ENCODE results near the gene ANKUB1. TPM values are rescaled to one million over a fixed set of nuclear protein-coding genes. Genes with fewer than 3 reads are reported as not detected.
"Not testable (repeated sequence)": the region's sequence is repeated elsewhere in the genome, so short reads cannot be mapped to it uniquely, and the experiment has no call there.

ANKUB1 gene
- total RNA-seq, result 3.1 TPM
- long read RNA-seq, partial matches to known transcripts, result 0 of 61 reads
- long read RNA-seq, other reads (novel, unspliced or antisense), result 60 of 61 reads

GRCh38 chr3:149792452-149793270, at the start of gene ANKUB1:
ANKUB1 (minus strand) TSS chr3:149792554; CDS start chr3:149792366, 188 bp downstream.
- TF ChIP-seq CTCF (IDR thresholded peaks at IDR 0.05), result no peak
- Histone ChIP-seq H3K4me1 (no peaks in the 10 kb centered on the region), H3K27me3 (ENCODE audit: low read depth) (no peaks in the 10 kb centered on the region), H3K4me3 (no peak within 1 kb of the TSS), H3K9me3 (no peaks in the 10 kb centered on the region), H3K36me3 (no peaks in the 10 kb centered on the region), H3K27ac (no peak within 1 kb of the TSS)
- ATAC-seq, result no peak
- DNase-seq, result no peak
- intact Hi-C loops (cut with DNase I), result no loop called here

GRCh38 chr3:149839896-149840295, 47.5 kb upstream of the ANKUB1 start:
- Histone ChIP-seq H3K27ac (no peak overlapping the region), H3K4me3 (no peak overlapping the region), H3K27me3 (ENCODE audit: low read depth) (no peaks in the 10 kb centered on the region), H3K36me3 (no peaks in the 10 kb centered on the region), H3K9me3 (peaks cover 10% of the 10 kb centered on the region), H3K4me1 (no peaks in the 10 kb centered on the region)
- intact Hi-C loops (cut with DNase I), result no loop called here
- no peak for TF ChIP-seq CTCF (IDR thresholded peaks at IDR 0.05)
- ATAC-seq (peak in 1 of 2 donors; percentile 29), DNase-seq (no peak)

- not testable (repeated sequence) for DNase-seq
These were observed 47.1 kb upstream of the ANKUB1 start for GRCh38 chr3:149839469-149839868.

GRCh38 chr3:149838491-149838890, 46.1 kb upstream of the ANKUB1 start:
- H3K27me3 ChIP-seq (ENCODE audit: low read depth); H3K36me3 ChIP-seq; ATAC-seq; H3K27ac ChIP-seq; DNase-seq; H3K4me1 ChIP-seq; intact Hi-C loops (cut with DNase I); H3K4me3 ChIP-seq: not testable (repeated sequence)
- peaks cover 22% of the 10 kb centered on the region for H3K9me3 ChIP-seq

More at GRCh38 chr3:149839469-149839868, 47.1 kb upstream of the ANKUB1 start:
- ATAC-seq; H3K4me3 ChIP-seq; intact Hi-C loops (cut with DNase I); H3K36me3 ChIP-seq; H3K27ac ChIP-seq; H3K27me3 ChIP-seq (ENCODE audit: low read depth); H3K4me1 ChIP-seq: not testable (repeated sequence)
- H3K9me3 ChIP-seq, result peaks cover 12% of the 10 kb centered on the region

DNA sequence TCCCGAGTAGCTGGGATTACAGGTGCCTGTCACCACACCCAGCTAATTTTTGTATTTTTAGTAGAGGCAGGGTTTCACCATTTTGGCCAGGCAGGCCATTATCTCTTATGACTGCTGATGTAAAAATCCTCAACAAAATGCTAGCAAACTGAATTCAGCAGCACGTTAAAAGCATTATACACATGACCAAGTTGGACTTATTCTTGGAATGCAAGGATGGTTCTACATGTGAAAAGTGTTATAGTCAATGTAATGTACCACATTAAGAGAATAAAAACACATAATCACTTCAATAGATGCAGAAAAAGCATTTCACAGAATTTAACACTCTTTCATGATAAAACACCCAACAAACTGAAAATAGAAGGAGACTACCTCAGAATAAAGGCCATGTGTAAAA, 40.9 kb upstream of the ANKUB1 start:
- no peak for TF ChIP-seq CTCF (IDR thresholded peaks at IDR 0.05)
- intact Hi-C loops (cut with DNase I), result no loop called here
- no peaks in the 10 kb centered on the region for H3K36me3 ChIP-seq
- ATAC-seq, result no peak
- no peak for DNase-seq
- H3K4me1 ChIP-seq, result no peaks in the 10 kb centered on the region
- H3K4me3 ChIP-seq, result no peak overlapping the region
- H3K9me3 ChIP-seq, result peaks cover 37% of the 10 kb centered on the region
- no peaks in the 10 kb centered on the region for H3K27me3 ChIP-seq (ENCODE audit: low read depth)
- H3K27ac ChIP-seq, result no peak overlapping the region

- TF ChIP-seq CTCF (IDR thresholded peaks at IDR 0.05), result no peak
- intact Hi-C loops (cut with DNase I), result no loop called here
- H3K4me3 ChIP-seq, result no peak overlapping the region
These were observed 39.7 kb upstream of the ANKUB1 start for GRCh38 chr3:149832086-149832485.

More at GRCh38 chr3:149832086-149832485, 39.7 kb upstream of the ANKUB1 start:
- H3K4me1 ChIP-seq, result no peaks in the 10 kb centered on the region
- peaks cover 30% of the 10 kb centered on the region for H3K9me3 ChIP-seq
- no peaks in the 10 kb centered on the region for H3K27me3 ChIP-seq (ENCODE audit: low read depth)
- H3K27ac ChIP-seq, result no peak overlapping the region
- H3K36me3 ChIP-seq, result no peaks in the 10 kb centered on the region
- DNase-seq (no peak), ATAC-seq (no peak)

Measured in lower lobe of right lung (tissue), 2 donors.